Breast epithelium (tissue), 3 donors: ENCODE measurements around the gene WHRN.

ENCODE experiments used
- POLR2A ChIP-seq: fragments of 450-650 bp; IDR thresholded peaks from one replicate; pipeline ENCODE4 v1.6.1; 2016; ENCODE audit warnings: antibody characterized with exemption, mild to moderate bottlenecking, moderate library complexity
- POLR2AphosphoS5 ChIP-seq, 3 donors: sonication (generic); formaldehyde crosslinking; IDR thresholded peaks; one replicate each; pipeline ENCODE4 v1.6.1; 2017; ENCODE audit warnings: antibody characterized with exemption in 3 of 3
- TF ChIP-seq, protein P1 (sequence below), 3 donors: fragments of 450-650 bp; IDR thresholded peaks; one replicate each; pipeline ENCODE4 v1.5.1; 2016 to 2017; ENCODE audit warnings: antibody characterized with exemption in 3 of 3, mild to moderate bottlenecking in 3 of 3, moderate library complexity in 3 of 3

- TF ChIP-seq, protein P1, sequence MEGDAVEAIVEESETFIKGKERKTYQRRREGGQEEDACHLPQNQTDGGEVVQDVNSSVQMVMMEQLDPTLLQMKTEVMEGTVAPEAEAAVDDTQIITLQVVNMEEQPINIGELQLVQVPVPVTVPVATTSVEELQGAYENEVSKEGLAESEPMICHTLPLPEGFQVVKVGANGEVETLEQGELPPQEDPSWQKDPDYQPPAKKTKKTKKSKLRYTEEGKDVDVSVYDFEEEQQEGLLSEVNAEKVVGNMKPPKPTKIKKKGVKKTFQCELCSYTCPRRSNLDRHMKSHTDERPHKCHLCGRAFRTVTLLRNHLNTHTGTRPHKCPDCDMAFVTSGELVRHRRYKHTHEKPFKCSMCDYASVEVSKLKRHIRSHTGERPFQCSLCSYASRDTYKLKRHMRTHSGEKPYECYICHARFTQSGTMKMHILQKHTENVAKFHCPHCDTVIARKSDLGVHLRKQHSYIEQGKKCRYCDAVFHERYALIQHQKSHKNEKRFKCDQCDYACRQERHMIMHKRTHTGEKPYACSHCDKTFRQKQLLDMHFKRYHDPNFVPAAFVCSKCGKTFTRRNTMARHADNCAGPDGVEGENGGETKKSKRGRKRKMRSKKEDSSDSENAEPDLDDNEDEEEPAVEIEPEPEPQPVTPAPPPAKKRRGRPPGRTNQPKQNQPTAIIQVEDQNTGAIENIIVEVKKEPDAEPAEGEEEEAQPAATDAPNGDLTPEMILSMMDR (IDR thresholded peaks at IDR 0.05), result no peak
- TF ChIP-seq POLR2A, result no peak
- TF ChIP-seq POLR2AphosphoS5 (IDR thresholded peaks at IDR 0.05), result no peak
Measured at GRCh38 chr9:114367366-114367765, 137.9 kb downstream of the WHRN start.
